NCI-H2196 treated with DMSO at 0.1 percent for 48 hours (cell line): ENCODE data around the gene RAPGEF5.

Experiments
- DNase-seq: peaks from one replicate; lab custom pipeline; 2025; ENCODE audit not compliant: unreplicated experiment; lab: John Stamatoyannopoulos, UW

The RAPGEF5 gene

DNA sequence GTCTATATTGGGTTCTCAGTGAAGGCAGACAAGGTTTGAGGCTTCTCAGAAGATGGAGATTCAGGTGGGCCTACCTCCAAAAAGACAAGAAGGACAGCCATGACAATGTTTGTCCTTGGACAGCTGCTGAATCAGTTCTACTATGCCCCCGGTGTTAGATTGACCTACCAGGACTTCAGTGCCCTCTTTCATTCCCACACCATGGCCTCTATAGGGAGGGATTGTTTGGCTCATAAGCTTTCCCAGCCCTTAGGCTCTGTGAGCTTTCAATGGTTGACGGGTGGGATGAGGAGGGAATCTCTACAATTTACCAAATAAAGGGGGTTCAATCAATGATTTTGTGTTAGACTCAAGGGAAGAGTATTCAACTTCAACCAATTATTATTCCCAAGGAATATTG, 23.4 kb upstream of the RAPGEF5 start:
- no peak for DNase-seq

DNA sequence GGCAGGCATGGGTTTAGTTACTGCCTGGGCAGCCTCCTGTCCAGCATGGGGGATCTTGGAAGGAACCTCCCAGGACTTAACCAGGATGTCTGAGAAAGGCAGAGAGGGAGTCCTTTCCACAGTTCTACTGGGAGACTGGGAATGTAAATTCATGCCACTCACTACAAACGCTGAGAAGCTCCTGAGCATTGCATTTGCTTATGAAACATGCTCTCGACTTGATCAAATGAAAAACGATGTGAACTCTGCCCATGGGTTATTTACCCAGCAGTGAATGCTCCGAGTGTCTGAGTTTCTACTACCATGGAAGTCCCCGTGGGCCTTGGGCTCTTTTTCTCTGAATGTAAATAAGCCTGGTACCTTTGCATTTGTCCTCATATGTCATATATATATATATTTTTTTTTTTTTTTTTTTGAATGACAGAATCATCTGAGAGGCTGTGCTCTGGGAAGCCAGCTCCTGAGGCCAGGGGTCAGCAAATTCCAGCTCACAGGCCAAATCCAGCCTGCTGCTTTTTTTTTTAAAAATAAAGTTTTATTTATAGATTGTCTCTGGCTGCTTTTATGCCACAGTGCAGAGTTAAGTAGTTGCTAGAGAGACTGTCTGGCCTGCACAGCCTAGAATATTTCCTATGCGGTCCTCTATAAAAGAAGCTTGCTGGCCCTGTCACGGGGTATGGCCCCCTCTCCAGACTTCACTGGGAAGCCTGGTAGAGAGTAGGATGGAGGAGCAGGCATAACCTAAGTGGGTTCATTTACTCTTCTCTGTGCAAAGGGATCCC, 21.4 kb upstream of the RAPGEF5 start:
- DNase-seq, result no peak

DNA sequence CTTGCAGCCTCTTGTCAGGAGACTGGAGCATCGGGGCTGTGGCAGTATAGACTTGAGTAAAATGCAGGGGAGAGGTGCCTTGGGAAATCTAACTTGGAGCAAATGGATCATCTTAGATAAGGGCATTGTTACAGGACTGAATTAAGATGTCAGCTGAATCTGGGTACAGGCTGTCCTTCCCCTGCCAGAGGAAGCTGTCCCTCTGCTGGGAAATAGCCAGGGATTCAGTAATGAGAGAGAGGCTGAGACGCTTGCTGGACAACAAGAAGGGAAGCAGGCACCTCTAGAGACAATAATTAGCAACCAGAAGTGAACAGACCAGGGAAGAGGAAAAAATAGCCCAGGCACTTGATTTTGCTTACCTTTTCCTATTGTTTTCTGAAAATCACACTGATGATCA, 20.7 kb upstream of the RAPGEF5 start:
- no peak for DNase-seq

DNA sequence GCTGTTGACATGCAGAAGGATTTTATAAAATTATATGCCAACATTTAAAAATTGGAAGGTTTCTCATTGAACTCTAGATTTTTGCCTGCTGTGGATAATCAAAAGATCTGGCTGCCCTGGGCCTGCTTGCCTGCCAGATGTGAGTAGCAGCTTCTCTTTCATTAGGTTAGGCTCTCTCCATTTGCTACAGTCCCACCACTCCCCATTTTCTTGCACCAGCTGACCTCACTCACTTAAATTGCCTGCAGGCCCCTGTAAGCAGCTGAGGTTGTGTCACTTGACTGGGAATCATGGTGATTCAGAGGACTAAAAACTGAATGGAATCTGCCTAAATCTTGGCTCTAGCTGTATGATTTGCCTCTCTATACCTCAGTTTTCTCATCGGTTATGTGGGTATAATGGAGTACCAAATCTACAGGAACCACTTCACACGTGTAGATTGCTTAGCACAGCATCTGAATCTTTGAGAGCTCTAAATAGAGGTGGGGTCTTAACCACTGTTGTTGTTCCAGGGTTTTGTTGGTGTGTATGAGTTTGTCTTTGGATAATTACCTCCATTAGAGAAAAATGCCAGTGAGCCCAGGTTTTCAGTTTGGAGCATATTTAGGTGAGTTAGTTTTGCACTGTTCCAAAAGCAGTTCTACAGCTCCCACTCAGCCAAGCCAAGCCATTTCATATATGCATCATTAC, 18.6 kb upstream of the RAPGEF5 start:
- DNase-seq, result no peak

DNA sequence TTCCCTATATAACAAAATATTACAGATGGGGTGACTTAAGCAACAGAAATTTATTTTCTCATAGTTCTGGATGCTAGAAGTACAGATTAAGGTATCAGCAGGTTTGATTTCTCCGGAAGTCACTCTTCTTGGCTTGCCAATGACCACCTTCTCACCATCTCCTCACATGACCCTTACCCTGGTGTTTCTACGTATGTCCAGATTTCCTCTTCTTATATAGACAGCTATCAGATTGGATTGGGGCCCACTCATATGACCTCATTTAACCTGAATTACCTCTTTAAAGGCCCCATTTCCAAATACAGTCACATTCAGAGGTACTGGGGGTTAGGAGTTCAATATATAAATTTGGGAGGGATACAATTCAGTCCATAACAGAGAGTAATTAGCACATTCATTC, 17.0 kb upstream of the RAPGEF5 start:
- DNase-seq, result no peak

DNA sequence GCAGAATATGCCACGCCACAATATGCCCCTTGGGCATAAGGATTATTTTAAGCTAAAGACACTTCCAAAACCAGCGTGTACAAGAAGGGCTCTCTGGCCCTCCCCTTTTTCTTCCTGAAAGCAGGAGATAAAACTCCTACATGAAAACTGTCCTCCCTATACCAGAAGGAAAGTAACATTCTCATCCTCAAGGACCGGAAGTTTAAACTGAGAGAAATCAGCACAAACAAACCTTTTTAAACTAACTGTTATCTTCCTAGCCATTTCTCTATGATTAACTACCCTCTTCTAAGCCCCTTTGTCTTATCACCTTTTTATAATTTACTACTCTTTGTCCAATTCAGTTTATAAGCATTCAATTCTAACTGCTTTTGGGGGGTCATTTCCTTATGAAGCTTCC, 16.4 kb upstream of the RAPGEF5 start:
- DNase-seq, result no peak

DNA sequence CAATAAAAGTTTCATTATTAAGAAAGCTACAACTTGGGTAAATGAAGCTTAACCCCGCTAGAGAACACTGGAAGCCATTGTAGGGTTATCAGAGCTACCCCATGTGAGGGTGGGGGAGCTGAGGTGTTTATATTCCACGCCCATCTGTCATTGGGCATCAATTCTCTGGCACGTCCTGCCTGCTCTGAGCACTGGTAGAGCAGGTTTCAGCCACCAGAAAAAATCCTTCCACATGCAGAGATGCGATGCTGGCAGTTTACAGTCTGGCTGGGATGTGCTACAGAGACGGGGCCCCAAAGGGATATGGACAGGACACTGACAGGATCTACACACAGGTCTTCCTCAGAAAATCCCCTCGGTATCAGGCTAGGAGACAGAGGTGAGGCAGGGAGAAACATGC, 15.9 kb upstream of the RAPGEF5 start:
- DNase-seq, result no peak

DNA sequence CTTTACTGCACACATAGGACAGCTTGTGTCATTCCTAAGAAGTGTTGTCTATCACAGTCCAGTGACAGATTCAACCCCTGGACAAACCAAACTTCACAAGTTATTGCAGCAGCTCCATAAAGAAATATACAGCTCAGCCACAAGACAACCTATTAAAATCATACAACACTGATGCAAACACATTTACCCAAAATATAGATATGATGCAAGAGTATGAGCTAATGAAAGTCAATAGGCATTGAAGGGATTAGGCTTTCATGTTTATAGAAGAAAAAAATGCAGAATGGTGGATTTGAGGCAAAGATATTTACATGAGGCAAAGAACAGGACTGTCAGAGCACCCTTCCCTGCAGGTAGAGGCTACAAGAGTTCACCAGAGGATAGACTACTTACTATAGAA, 14.9 kb upstream of the RAPGEF5 start:
- DNase-seq, result no peak

DNA sequence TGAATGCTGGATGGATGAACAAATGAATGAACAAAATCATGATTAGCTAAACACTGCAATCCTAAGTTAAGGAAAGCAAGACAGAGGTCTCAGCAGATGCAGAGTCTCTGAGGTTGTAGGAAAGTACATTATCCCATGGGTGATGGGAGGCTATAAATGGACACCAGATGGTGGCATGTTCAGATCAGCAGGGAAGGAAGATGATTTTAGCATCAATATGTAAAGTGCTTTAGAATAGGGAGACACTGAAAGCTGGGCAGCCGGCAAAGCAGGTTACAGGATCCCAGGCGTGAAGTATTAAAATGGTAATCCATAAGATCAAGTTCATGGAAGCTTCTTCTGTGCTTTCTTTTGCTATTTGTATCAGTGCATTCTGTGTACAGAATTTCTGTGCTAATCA, 7.9 kb upstream of the RAPGEF5 start:
- DNase-seq, result no peak

DNA sequence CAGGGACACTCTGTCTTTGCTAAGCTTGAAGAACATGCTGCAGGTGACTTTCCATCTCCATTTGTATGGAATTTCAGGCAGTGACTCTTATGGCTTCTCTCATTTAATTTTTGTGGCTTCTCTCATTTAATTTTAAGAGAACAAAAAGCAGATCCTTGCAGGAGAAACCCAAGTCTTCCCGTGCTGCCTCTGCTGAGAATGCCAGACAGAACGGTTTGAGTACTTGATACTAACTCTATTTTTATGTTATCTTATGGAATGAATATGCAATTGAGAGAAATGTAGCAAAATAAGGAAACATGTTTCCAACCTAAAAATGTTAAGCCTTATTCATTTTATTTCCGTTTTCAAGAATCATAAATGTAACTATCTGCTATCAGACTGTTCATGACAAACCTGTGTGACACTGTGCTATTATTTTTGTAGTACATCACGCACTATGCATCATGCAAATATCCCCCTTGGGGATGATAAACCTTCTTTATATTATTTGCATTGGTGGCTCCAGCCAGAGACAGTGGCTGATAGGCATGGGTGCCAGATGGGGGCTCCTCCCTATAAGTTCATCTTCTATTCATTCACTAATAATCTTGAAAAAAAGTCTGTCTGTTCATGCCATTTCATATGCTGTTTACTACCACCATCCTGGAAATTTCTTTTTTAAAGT, 6.9 kb upstream of the RAPGEF5 start:
- no peak for DNase-seq

DNA sequence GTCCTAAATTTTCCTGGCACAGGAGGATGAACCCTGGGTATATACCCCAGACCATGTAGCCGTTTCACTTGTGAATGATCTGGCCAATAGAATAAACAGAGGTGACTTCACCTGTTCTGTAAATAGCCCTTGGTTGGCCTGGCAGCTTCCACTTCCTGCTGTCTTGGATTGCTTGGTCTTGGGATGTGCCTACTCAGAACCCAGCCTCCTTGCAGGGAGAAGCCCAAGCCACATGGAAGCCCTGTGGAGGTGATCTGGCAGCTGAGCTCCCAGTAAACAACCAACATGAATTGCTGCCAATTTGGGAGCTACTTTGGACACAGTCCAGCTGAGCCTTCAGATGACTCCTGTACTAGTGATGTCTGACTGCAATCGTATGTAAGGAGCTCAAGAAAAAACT, 4.8 kb upstream of the RAPGEF5 start:
- DNase-seq, result peak; percentile 90

DNA sequence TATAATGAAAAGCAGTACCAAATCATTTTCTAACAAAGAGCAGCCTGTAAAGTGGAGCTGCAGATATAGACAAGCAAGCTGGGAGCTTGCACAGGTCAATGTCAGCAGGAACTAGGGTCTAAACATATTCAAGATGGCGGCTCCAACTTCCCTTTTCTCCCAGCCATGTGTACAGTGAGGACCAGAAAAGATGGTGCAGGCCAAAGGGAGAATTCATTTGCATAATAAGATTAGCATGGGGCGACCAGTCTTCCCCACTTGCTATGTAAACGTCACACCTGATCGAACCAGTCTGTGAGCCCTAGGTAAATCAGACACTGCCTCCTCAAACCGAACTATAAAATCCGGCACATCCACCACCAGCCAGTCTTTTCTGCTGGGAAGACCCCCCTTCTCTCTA, 4.4 kb upstream of the RAPGEF5 start:
- no peak for DNase-seq

DNA sequence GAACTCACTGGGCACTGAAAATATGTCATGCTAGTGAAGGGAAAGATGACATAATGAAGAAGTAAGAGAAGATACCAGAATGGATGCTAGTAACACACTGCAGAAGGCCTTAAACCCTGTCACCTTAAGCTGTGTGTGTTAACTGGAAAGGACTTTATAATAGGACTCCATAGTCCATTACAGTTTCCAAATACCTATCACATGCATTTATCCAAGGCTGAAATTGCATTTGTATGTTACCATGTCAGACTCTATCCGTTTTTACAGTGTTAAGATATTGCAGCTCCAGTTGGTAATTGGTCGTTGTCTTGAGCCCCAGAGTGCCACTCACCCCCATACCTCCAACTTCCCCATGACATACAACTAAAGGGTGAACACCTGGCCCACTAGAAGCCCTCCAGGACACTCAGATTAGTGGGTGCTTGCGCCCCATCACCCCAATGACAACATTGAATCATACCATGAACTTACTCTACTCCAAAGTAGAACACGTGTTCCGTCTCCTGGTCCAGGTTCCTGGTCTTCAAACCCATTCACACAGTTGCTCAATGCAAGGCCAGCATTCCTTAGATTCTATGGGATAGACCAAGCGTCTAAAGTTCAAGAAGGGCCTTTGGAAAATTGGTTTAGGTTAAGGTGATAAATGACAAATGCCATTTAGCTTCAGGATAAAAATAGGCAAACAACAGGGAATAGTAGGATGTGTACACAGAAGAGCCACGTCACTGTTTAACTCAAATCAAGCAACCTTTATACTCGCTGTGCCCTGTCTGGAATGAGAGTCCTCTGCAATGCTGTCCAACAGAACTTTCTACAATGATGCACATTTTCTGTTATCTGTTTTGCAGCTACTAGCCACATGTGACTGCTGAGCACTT, 2.1 kb upstream of the RAPGEF5 start:
- DNase-seq, result no peak

DNA sequence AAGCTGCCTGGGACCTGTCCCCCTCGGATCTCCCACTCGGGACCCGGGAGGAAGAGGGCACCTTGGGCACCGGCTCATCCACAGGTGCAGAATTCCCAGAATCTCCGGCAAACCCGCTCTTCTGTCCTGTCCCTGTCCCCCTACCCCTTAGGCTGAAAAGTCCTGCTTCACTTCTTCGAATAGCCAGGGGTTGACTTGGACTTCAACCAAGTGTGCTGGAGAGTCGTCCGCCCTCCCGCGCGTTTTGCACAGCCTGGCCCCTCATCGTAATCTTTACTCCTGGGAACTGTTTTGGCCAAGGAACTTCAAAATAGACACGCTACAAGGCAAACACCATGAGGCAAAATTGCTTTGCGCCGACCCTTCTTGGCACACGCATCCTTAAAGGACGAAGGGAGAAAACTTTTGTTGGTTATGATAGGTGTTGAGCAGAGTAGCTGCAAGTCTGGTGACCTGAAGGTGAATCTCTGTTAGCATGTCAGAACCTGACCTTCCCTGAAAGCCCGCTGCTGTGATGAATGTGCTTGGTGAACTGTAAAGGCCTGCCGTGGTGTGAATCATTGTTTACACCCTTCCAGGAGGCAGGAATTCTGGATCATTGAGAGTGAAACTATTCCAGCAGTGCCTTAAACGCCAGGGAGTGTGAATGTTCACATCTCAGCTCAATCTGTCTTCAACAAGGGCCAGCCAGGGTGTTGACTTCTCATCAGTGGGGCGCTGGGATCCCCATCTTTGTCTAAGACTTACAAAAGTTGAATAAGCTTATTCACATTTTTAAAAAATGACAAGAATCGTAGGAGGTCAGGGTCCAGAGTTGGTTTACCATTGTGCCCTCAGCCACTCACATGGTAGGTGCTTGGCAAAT, 589 bp upstream of the RAPGEF5 start:
- no peak for DNase-seq

DNA sequence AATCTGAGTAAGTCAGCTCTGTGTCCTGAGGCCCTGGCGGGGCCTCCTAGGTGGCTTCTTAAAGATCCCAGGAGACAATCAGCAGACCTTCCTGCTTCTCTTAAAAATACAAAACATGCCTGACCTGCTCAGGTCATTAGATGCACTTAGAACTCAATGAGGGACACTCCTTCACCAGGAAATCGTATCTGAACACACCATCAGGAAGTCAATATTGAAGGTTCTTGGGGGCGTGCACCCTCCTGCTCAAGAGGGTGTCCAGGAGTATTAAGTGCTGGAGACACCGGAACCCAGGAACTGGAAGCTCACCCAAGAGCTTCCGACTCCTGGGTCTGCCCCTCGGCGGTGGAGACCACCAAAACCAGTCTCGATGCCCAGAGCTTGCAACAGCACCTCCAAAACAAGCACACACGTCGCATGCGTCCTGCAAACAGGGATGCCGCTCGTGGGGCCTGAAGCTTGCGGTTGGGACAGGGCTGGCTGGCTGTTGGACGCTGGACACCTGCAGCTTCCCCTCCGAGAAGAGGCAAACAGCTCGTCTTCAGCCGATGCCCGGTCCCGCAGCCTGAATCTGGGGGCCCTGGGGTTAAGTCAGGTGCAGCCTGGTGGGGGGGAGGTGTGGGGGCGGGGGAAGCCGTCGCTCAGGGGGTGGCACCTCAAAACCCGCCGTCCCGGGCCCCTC, 803 bp downstream of the RAPGEF5 start:
- DNase-seq, result no peak

DNA sequence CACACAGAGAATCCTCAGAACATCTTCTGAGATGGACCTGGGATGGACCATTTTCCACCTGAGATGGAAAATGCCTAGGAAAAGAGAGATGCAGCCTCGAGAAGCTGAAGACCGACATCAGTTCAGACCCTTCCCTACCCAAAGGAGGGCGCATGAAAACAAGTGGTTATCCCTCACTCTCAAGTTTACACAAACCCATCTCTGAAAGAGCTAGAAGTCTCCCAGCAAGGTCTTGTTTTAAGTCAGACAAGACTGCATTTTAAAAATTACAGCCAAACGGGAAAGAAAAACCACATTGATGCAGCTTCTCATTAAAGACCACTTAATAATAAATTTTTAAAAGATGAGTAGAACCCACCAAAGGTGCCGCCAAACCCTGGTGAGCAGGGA, 1.3 kb downstream of the RAPGEF5 start:
- DNase-seq, result no peak

DNA sequence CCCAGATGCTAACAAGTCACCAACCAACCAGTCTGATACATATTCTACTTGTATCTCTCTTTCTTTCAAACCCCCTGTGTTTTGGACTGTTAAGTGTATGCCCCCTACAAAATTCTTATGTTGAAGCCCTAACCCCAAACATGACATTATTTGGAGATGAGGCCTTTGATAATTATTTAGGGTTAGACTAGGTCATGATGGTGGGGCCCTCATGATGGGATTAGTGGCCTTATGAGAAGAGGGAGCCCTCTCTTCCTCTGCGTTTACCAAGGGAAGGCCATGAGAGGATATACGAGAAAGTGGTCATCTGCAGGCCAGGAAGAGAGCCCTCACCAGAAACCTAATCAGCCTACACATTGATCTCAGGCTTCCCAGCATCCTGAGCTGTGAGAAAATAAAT, 2.5 kb downstream of the RAPGEF5 start:
- DNase-seq, result no peak

DNA sequence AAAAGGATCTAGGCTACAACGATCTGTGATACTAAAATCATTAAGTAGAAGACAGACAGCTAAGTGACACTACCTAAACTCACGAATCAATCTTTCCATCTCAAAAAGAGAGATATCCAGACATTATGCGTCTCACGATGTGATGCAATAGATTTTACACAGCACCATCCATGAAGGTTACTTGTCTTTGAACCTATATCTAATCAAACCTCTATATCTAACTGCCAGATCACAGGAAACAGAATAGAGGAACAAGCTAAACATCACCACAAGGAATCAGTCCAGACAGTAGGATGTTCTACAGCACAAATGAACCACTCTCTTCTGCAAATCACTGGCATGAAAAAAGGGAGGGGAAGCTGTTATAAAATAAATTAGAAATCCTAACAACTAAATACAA, 4.1 kb downstream of the RAPGEF5 start:
- DNase-seq, result no peak

DNA sequence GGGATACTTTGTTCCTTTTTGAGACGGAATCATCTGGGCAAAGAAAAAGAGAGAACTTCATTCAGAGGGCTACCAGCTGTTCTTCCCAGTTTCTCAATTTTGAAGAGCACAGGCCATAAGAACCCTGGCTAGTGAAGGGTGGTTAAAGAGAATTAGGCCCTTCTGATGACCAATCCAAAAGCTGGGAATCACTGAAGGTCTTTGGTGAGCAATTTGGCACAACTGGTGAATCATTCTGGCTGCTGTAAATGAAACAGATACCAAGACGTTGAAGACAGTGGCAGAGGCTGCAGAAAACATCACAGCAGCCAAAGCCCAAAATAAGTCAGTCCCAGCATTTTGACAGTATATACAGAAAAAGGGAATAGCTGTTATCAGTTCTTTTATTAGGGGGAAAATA, 5.1 kb downstream of the RAPGEF5 start:
- DNase-seq, result no peak

DNA sequence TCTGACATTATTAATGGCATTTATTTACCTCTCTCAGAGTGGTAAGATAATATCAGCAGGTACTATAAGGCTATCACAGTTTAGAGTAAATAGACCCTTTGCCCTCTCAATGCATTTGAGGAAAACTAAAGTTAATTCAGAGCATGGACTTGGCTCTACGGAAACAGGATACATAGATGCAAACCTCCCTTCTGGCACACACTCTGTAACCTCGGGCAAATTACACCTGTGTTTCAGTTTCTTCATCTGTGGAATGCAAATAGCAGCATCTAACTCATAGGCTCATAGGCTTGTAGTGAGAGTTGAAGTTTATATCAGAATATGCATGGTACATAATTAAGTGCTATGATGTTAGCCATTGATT, 5.6 kb downstream of the RAPGEF5 start:
- DNase-seq, result peak; percentile 40
